H1 (cell line): ENCODE measurements around the gene THEM5. TPM values are rescaled to one million over a fixed set of nuclear protein-coding genes. Genes with fewer than 3 reads are reported as not detected.

Experiments used
- CTCF ChIA-PET: fragments of 300-600 bp; sonication (Branson Sonifier 250); formaldehyde crosslinking; loops from one replicate; lab custom pipeline; 2021; ENCODE audit not compliant: partially characterized antibody; lab: Charles Lee
- POLR2A ChIA-PET: fragments of 300-600 bp; sonication (Branson Sonifier 250); formaldehyde crosslinking; loops from one replicate; lab custom pipeline; 2021; ENCODE audit warnings: inconsistent platforms; ENCODE audit not compliant: partially characterized antibody; lab: Charles Lee
- DNase-seq, 2 experiments: peaks; one replicate each; pipeline versions ENCODE4 v3.0.0 to v3.0.0-alpha.2; 2010 to 2022; ENCODE audit warnings: low spot score in 2 of 2, low read depth in 1 of 2, mixed read lengths in 1 of 2
- FAIRE-seq: peaks from 2 replicates; lab custom pipeline; 2011; peaks lifted over from hg19 to GRCh38; lab: Jason Lieb, UNC
- H2AFZ ChIP-seq: 2 replicates; pipeline ENCODE4 v1.8.1; 2012; ENCODE audit warnings: low read length, inconsistent platforms
- H2AK5ac ChIP-seq: 2 replicates; pipeline ENCODE4 v1.6.1; 2013; ENCODE audit warnings: low read depth, low read length
- H2BK120ac ChIP-seq: replicated peaks from 2 replicates; pipeline ENCODE3; 2013; ENCODE audit warnings: low read depth, low read length, inconsistent platforms
- H2BK12ac ChIP-seq: 2 replicates; pipeline ENCODE4 v1.6.1; 2013; ENCODE audit warnings: low read depth, low read length
- H2BK15ac ChIP-seq: 2 replicates; pipeline ENCODE4 v1.6.1; 2013; ENCODE audit warnings: low read length
- H2BK20ac ChIP-seq: 2 replicates; pipeline ENCODE4 v1.6.1; 2013; ENCODE audit warnings: low read length
- H2BK5ac ChIP-seq: 2 replicates; pipeline ENCODE4 v1.6.1; 2013; ENCODE audit warnings: low read depth, low read length
- H3K14ac ChIP-seq: 2 replicates; pipeline ENCODE4 v1.6.1; 2013; ENCODE audit warnings: inconsistent platforms; ENCODE audit not compliant: insufficient read length
- H3K18ac ChIP-seq: 2 replicates; pipeline ENCODE4 v1.6.1; 2013; ENCODE audit warnings: low read length; ENCODE audit errors: extremely low read depth
- H3K23ac ChIP-seq: 2 replicates; pipeline ENCODE4 v1.6.1; 2013; ENCODE audit warnings: inconsistent platforms; ENCODE audit not compliant: insufficient read length
- H3K23me2 ChIP-seq: 2 replicates; pipeline ENCODE4 v1.6.1; 2013; ENCODE audit warnings: low read depth, low read length
- H3K27ac ChIP-seq: 2 replicates; pipeline ENCODE4 v1.6.1; 2011; ENCODE audit warnings: low read depth, low read length, inconsistent platforms
- H3K27me3 ChIP-seq, 4 experiments: replicated peaks in 1 of 4; 1 replicate in 1 of 4; 2 replicates in 3 of 4; pipeline versions ENCODE4 v1.6.1 to v1.8.1; 2011 to 2013; ENCODE audit warnings: low read length in 3 of 4, mild to moderate bottlenecking in 3 of 4, inconsistent platforms in 2 of 4, mixed read lengths in 2 of 4, moderate library complexity in 1 of 4; ENCODE audit not compliant: control insufficient read depth in 3 of 4, insufficient read depth in 3 of 4; ENCODE audit errors: extremely low read depth in 1 of 4
- H3K36me3 ChIP-seq, 4 experiments: 2 replicates each; pipeline versions ENCODE4 v1.6.1 to v1.8.1; 2011 to 2013; ENCODE audit warnings: mild to moderate bottlenecking in 4 of 4, low read length in 3 of 4, moderate library complexity in 2 of 4, control low read depth in 1 of 4, inconsistent platforms in 1 of 4; ENCODE audit not compliant: insufficient read depth in 4 of 4, control insufficient read depth in 2 of 4
- H3K4ac ChIP-seq: replicated peaks from 2 replicates; pipeline ENCODE3; 2013; ENCODE audit warnings: low read length, low read depth, mixed read lengths, inconsistent platforms; ENCODE audit not compliant: insufficient read length
- H3K4me1 ChIP-seq, 4 experiments: replicated peaks in 1 of 4; 1 replicate in 1 of 4; 2 replicates in 3 of 4; pipeline versions ENCODE4 v1.6.1 to v1.8.1; 2011 to 2013; ENCODE audit warnings: low read length in 3 of 4, inconsistent platforms in 2 of 4, mixed read lengths in 1 of 4; ENCODE audit not compliant: insufficient read depth in 4 of 4, control insufficient read depth in 3 of 4
- H3K4me2 ChIP-seq, 2 experiments: 2 replicates each; pipeline versions ENCODE4 v1.6.1 to v1.8.1; 2011 to 2013; ENCODE audit warnings: low read depth in 2 of 2, low read length in 2 of 2, control low read depth in 1 of 2, inconsistent platforms in 1 of 2, mild to moderate bottlenecking in 1 of 2; ENCODE audit not compliant: insufficient read depth in 1 of 2
- H3K4me3 ChIP-seq, 4 experiments: fragments of 200-600, 300-600 bp in 1 of 4; sonication (generic), shearing (Covaris generic), sonication (Bioruptor Twin) in 1 of 4; 2 replicates each; pipeline versions ENCODE4 v1.5.1 to v1.8.1; 2011 to 2016; ENCODE audit warnings: low read length in 4 of 4, low read depth in 3 of 4, control low read depth in 2 of 4, inconsistent platforms in 2 of 4, mild to moderate bottlenecking in 2 of 4, mixed read lengths in 1 of 4, moderate library complexity in 1 of 4; ENCODE audit not compliant: insufficient read depth in 2 of 4; ENCODE audit errors: extremely low read depth in 1 of 4
- H3K56ac ChIP-seq: replicated peaks from 2 replicates; pipeline ENCODE3; 2013; ENCODE audit warnings: low read depth, mild to moderate bottlenecking, mixed read lengths, low read length, inconsistent platforms; ENCODE audit not compliant: insufficient read length
- H3K79me1 ChIP-seq: 2 replicates; pipeline ENCODE4 v1.6.1; 2013; ENCODE audit warnings: low read depth, low read length, control low read depth
- H3K79me2 ChIP-seq, 2 experiments: 2 replicates each; pipeline versions ENCODE4 v1.6.1 to v1.8.1; 2012 to 2013; ENCODE audit warnings: low read length in 2 of 2, mild to moderate bottlenecking in 2 of 2, inconsistent platforms in 1 of 2; ENCODE audit not compliant: insufficient read depth in 2 of 2, control insufficient read depth in 1 of 2
- H3K9ac ChIP-seq, 4 experiments: replicated peaks in 1 of 4; 1 replicate in 1 of 4; 2 replicates in 3 of 4; pipeline versions ENCODE4 v1.6.1 to v1.8.1; 2011 to 2013; ENCODE audit warnings: low read depth in 3 of 4, low read length in 3 of 4, control low read depth in 2 of 4, mild to moderate bottlenecking in 2 of 4, moderate library complexity in 2 of 4, inconsistent platforms in 1 of 4; ENCODE audit errors: extremely low read depth in 1 of 4
- H3K9me3 ChIP-seq, 2 experiments: 2 replicates each; pipeline versions ENCODE4 v1.6.1 to v1.8.1; 2012 to 2013; ENCODE audit warnings: mild to moderate bottlenecking in 2 of 2, moderate library complexity in 2 of 2, control low read depth in 1 of 2, inconsistent platforms in 1 of 2, low read depth in 1 of 2, low read length in 1 of 2, mixed read lengths in 1 of 2; ENCODE audit not compliant: insufficient read depth in 2 of 2
- H4K20me1 ChIP-seq, 2 experiments: replicated peaks in 1 of 2; 2 replicates each; pipeline versions ENCODE3 to v1.8.1; 2011 to 2013; ENCODE audit warnings: inconsistent platforms in 2 of 2, low read length in 2 of 2, mild to moderate bottlenecking in 1 of 2; ENCODE audit not compliant: insufficient read depth in 2 of 2, control insufficient read depth in 1 of 2
- H4K5ac ChIP-seq: 2 replicates; pipeline ENCODE4 v1.6.1; 2013; ENCODE audit warnings: low read length, low read depth, mixed read lengths, inconsistent platforms; ENCODE audit not compliant: insufficient read length
- H4K8ac ChIP-seq: 2 replicates; pipeline ENCODE4 v1.8.0; 2013; ENCODE audit warnings: mild to moderate bottlenecking, moderate library complexity, low read length, inconsistent platforms; ENCODE audit not compliant: insufficient read depth; ENCODE audit errors: extremely low read depth
- H4K91ac ChIP-seq: replicated peaks from 2 replicates; pipeline ENCODE3; 2013; ENCODE audit warnings: low read length, mixed read lengths, inconsistent platforms; ENCODE audit not compliant: insufficient read length
- BACH1 ChIP-seq: IDR thresholded peaks from 2 replicates; pipeline ENCODE4 v1.6.1; 2012; ENCODE audit warnings: low read length, improper control_type of control experiment
- BCL11A ChIP-seq, 2 experiments: IDR thresholded peaks; one replicate each; pipeline ENCODE4 v1.6.1; 2011; ENCODE audit warnings: low read depth in 2 of 2, low read length in 2 of 2, mild to moderate bottlenecking in 2 of 2
- CBX5 ChIP-seq: fragments of 300-800, 300-1000 bp; sonication (generic); IDR thresholded peaks from 2 replicates; pipeline ENCODE4 v1.7.1; 2016; ENCODE audit warnings: antibody characterized with exemption, low read length, low read depth
- KDM1A ChIP-seq: fragments of 200-600, 300-600 bp; sonication (generic); IDR thresholded peaks from 2 replicates; pipeline ENCODE4 v1.7.1; 2016; ENCODE audit warnings: mild to moderate bottlenecking, low read length, borderline replicate concordance
- NANOG ChIP-seq: IDR thresholded peaks from 2 replicates; pipeline ENCODE4 v1.6.1; 2011; ENCODE audit warnings: low read length, low read depth, mild to moderate bottlenecking, inconsistent platforms; ENCODE audit not compliant: insufficient read depth, poor library complexity, severe bottlenecking
- POLR2A ChIP-seq, 2 experiments: IDR thresholded peaks; 1 replicate in 1 of 2; 2 replicates in 1 of 2; pipeline ENCODE4 v1.6.1; 2011; ENCODE audit warnings: low read depth in 2 of 2, low read length in 2 of 2, mild to moderate bottlenecking in 2 of 2; ENCODE audit errors: control extremely low read depth in 1 of 2
- RXRA ChIP-seq: IDR thresholded peaks from 2 replicates; pipeline ENCODE4 v1.6.1; 2011; ENCODE audit warnings: low read depth, mild to moderate bottlenecking, low read length, moderate library complexity; ENCODE audit not compliant: insufficient read depth
- SIN3A ChIP-seq, 2 experiments: IDR thresholded peaks in 1 of 2; conservative IDR thresholded peaks in 1 of 2; 2 replicates each; pipeline ENCODE4 v1.6.1; 2011 to 2012; ENCODE audit warnings: low read length in 2 of 2, improper control_type of control experiment in 1 of 2, low read depth in 1 of 2, mild to moderate bottlenecking in 1 of 2
- SP1 ChIP-seq: IDR thresholded peaks from 2 replicates; pipeline ENCODE4 v1.6.1; 2011; ENCODE audit warnings: low read depth, low read length
- SUZ12 ChIP-seq: fragments of 200-600 bp; sonication (generic); IDR thresholded peaks from 2 replicates; pipeline ENCODE4 v1.6.1; 2012; ENCODE audit warnings: mild to moderate bottlenecking, inconsistent platforms, low read length, moderate library complexity, mixed read lengths
- WGBS, 2 experiments: shearing (Covaris generic) in 1 of 2; methylation state at CpG; one replicate each; pipeline versions ENCODE4 v1.1.6 to v1.1.7; 2013 to 2015; ENCODE audit warnings: low lambda C conversion rate in 2 of 2, mixed read lengths in 2 of 2, inconsistent platforms in 1 of 2, low coverage in 1 of 2, missing lambda C conversion rate in 1 of 2; ENCODE audit not compliant: insufficient replicate concordance in 2 of 2, insufficient coverage in 1 of 2, insufficient read length in 1 of 2; ENCODE audit errors: extremely low coverage in 1 of 2, missing lambda C conversion rate in 1 of 2; 5-methylcytosine and 5-hydroxymethylcytosine counted together
- polyA plus RNA-seq, 7 experiments: library from polyadenylated mRNA; depleted of rRNA in 3 of 7; stranded (reverse) in 5 of 7; unstranded in 2 of 7; fragments of >200 nt in 5 of 7; fragments of 200-250 nt in 2 of 7; gene quantifications; 1 replicate in 5 of 7; 2 replicates in 1 of 7; 4 replicates in 1 of 7; pipeline versions ENCODE4 v1.2.1 to v1.2.3, GENCODE V29; 2011 to 2013; ENCODE audit warnings: missing spikeins in 2 of 7, mixed read lengths in 2 of 7
- total RNA-seq: library from RNA; stranded (reverse); fragmentation: NEBNext Ultra II Directional; extraction: Animal tissue kit (Norgen Biotek cat#: 25700); gene quantifications from 2 replicates; pipeline ENCODE4 v1.2.1, GENCODE V29; 2021
- TF ChIP-seq, protein P1 (sequence below): IDR thresholded peaks from 2 replicates; pipeline ENCODE4 v1.6.1; 2012; ENCODE audit warnings: low read length, inconsistent platforms

The THEM5 gene
- total and polyA plus RNA-seq, 2 of the 8 experiments (the other 6 are each of a cell fraction or from before 2014, with no cell fraction given), result not detected

DNA sequence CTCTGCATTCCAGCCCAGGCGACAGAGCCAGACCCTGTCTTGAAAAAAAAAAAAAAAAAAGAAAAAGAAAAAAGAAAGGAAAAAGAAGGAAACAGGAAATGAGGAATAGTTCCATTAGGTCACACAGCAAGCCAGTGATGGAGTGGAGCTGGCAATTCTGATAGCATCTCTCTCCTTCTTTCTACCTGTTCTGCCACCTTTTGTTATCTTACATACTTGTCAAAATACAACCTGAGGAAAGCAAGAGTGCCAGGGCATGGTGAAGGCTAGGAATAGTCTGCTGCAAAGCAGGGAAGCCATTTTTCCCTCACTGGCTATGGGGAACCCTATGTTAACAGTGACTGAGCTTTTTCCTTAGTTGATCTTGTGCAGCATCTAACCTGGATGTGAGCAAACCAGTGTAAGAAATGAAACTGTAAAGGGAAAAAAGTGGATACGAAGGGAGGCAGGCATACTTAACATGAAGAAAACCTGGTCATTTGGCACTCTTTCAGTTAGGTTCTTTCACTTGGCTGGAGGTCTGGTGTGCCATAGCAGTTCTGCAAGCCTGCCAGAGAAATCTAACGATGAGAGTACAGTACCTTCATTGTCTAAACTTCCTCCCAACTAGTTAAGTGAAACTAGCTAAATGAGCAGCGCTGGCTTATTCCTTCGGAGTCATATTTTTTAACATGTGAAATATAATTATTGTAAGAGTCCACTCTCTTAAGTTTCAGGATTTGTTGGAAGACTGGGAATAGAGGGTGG lies 17.9 kb upstream of the THEM5 start:
- Histone ChIP-seq H2BK15ac (no peak overlapping the region), H2BK12ac (no peak overlapping the region), H3K9me3 (no peaks in the 10 kb centered on the region), H3K36me3 (no peaks in the 10 kb centered on the region; a peak in 1 of 8 replicates), H2BK5ac (no peak overlapping the region), H3K4me1 (peaks cover 0 to 8% (median 1%) of the 10 kb centered on the region in 4 experiments; a peak in 3 of 7 replicates), H3K18ac (no peak overlapping the region), H3K27me3 (no peaks in the 10 kb centered on the region), H3K79me2 (no peaks in the 10 kb centered on the region), H3K79me1 (no peaks in the 10 kb centered on the region), H4K20me1 (no peaks in the 10 kb centered on the region), H4K8ac (no peak overlapping the region), H3K4me3 (no peak overlapping the region), H3K4me2 (no peak overlapping the region), H3K23ac (no peak overlapping the region), H3K56ac (no peak overlapping the region), H2BK20ac (no peak overlapping the region), H3K9ac (no peak overlapping the region), H2AK5ac (no peak overlapping the region), H4K5ac (no peak overlapping the region), H2AFZ (no peak overlapping the region), H3K27ac (no peak overlapping the region), H3K14ac (no peak overlapping the region), H3K4ac (no peak overlapping the region), H2BK120ac (no peak overlapping the region), H4K91ac (no peak overlapping the region), H3K23me2 (no peaks in the 10 kb centered on the region)
- FAIRE-seq, result no peak
- ChIA-PET POLR2A (interaction anchor here (1.0 to 1.2 kb wide), 2 partner anchors 10 to 327 kb away, joined by 3 read pairs; no protein-coding TSS in a partner anchor), CTCF (interaction anchor here (0.6 to 1.7 kb wide), 4 partner anchors 12 to 179 kb away, joined by 3 to 4 read pairs (median 3); no protein-coding TSS in a partner anchor)
- DNase-seq, result no peak
- 73% methylated on average over 5 of the region's 5 CpGs; no CpG with 5 or more reads in 1 of the 2 experiments for WGBS, 2 experiments
- TF ChIP-seq RXRA (no peak), NANOG (no peak), BCL11A (IDR thresholded peaks at IDR 0.05; ENCODE audit: low read depth in 2 of 2, low read length in 2 of 2) (no peak), KDM1A (no peak), CBX5 (no peak), SP1 (no peak), SIN3A (conservative IDR thresholded peaks at IDR 0.05 in 1 of 2, IDR thresholded peaks at IDR 0.05 in 1 of 2; ENCODE audit: low read depth in 1 of 2, low read length in 2 of 2) (no peak), POLR2A (IDR thresholded peaks at IDR 0.05; ENCODE audit: control extremely low read depth in 1 of 2, low read depth in 2 of 2, low read length in 2 of 2) (no peak), SUZ12 (no peak), BACH1 (no peak)
- TF ChIP-seq, protein P1, sequence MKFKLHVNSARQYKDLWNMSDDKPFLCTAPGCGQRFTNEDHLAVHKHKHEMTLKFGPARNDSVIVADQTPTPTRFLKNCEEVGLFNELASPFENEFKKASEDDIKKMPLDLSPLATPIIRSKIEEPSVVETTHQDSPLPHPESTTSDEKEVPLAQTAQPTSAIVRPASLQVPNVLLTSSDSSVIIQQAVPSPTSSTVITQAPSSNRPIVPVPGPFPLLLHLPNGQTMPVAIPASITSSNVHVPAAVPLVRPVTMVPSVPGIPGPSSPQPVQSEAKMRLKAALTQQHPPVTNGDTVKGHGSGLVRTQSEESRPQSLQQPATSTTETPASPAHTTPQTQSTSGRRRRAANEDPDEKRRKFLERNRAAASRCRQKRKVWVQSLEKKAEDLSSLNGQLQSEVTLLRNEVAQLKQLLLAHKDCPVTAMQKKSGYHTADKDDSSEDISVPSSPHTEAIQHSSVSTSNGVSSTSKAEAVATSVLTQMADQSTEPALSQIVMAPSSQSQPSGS, result no peak
